GM12878 (cell line): Measurements from ENCODE around the gene RUNX3. TPM values are rescaled to one million over a fixed set of nuclear protein-coding genes. Genes with fewer than 3 reads are reported as not detected.

Experiments
- CEBPZ ChIP-seq: fragments of 150-350 bp; IDR thresholded peaks from 2 replicates; pipeline ENCODE4 v1.6.1; 2016; ENCODE audit warnings: low read depth, low read length
- CTCF ChIP-seq, 3 experiments: IDR thresholded peaks in 2 of 3; conservative IDR thresholded peaks in 1 of 3; 2 replicates each; pipeline ENCODE4 v1.5.1; 2011; ENCODE audit warnings: low read depth in 3 of 3, low read length in 3 of 3, mild to moderate bottlenecking in 3 of 3, control low read depth in 2 of 3, moderate library complexity in 2 of 3, inconsistent platforms in 1 of 3, mixed read lengths in 1 of 3; ENCODE audit not compliant: control insufficient read depth in 2 of 3, insufficient read depth in 1 of 3; ENCODE audit errors: extremely low read depth in 1 of 3
- EED ChIP-seq: sonication (generic); IDR thresholded peaks from 2 replicates; pipeline ENCODE4 v1.6.1; 2016; ENCODE audit warnings: antibody characterized with exemption, low read depth
- FOS ChIP-seq: IDR thresholded peaks from 3 replicates; pipeline ENCODE4 v1.6.1; 2011; ENCODE audit warnings: borderline replicate concordance; ENCODE audit not compliant: insufficient read length; ENCODE audit errors: extremely low read depth
- HCFC1 ChIP-seq: fragments of 150-350 bp; IDR thresholded peaks from 2 replicates; pipeline ENCODE4 v1.6.1; 2014; ENCODE audit warnings: low read length
- IKZF1 ChIP-seq: fragments of 450-650 bp; conservative IDR thresholded peaks from 2 replicates; pipeline ENCODE4 v1.6.1; 2017; ENCODE audit warnings: antibody characterized with exemption, mild to moderate bottlenecking
- JUNB ChIP-seq: IDR thresholded peaks from 2 replicates; pipeline ENCODE4 v1.6.1; 2016; ENCODE audit warnings: antibody characterized with exemption, mild to moderate bottlenecking
- MAX ChIP-seq: IDR thresholded peaks from 2 replicates; pipeline ENCODE4 v1.6.1; 2012; ENCODE audit warnings: low read depth, low read length, improper control_type of control experiment
- MTA2 ChIP-seq: fragments of 450-650 bp; IDR thresholded peaks from 2 replicates; pipeline ENCODE4 v1.6.1; 2016; ENCODE audit warnings: low read depth, mild to moderate bottlenecking, moderate library complexity
- MYC ChIP-seq: IDR thresholded peaks from 2 replicates; pipeline ENCODE4 v1.6.1; 2011; ENCODE audit warnings: mild to moderate bottlenecking, low read length, moderate library complexity, inconsistent platforms; ENCODE audit not compliant: insufficient read depth, insufficient replicate concordance, insufficient read length, severe bottlenecking
- POLR2AphosphoS2 ChIP-seq: IDR thresholded peaks from 2 replicates; pipeline ENCODE4 v1.6.1; 2011; ENCODE audit warnings: low read depth, mild to moderate bottlenecking, low read length, improper control_type of control experiment, moderate library complexity
- POLR2AphosphoS5 ChIP-seq: IDR thresholded peaks from 2 replicates; pipeline ENCODE4 v1.6.1; 2011; ENCODE audit warnings: mild to moderate bottlenecking, low read length, inconsistent platforms
- SMAD5 ChIP-seq: IDR thresholded peaks from 2 replicates; pipeline ENCODE4 v1.6.1; 2016; ENCODE audit warnings: antibody characterized with exemption, low read depth
- ZNF274 ChIP-seq: IDR thresholded peaks from one replicate; pipeline ENCODE4 v1.8.0; 2011; ENCODE audit not compliant: insufficient read length, insufficient read depth
- polyA plus RNA-seq, 11 experiments: library from polyadenylated mRNA; depleted of rRNA in 4 of 11; unstranded in 6 of 11; stranded (reverse) in 5 of 11; fragments of >200 nt; fragmentation: Nextera tagmentation in 4 of 11; fragmentation: Illumina TruSeq in 1 of 11; extraction: Ambion mirVana in 4 of 11; extraction: Trizol in 1 of 11; gene quantifications; 1 replicate in 1 of 11; 2 replicates in 10 of 11; pipeline versions ENCODE4 v1.2.1 to v1.2.3, GENCODE V29; 2011 to 2016; ENCODE audit warnings: inconsistent platforms in 2 of 11, missing spikeins in 2 of 11, low read depth in 1 of 11
- total RNA-seq, 4 experiments: library from RNA; depleted of rRNA in 3 of 4; stranded (reverse); fragments of >200 nt in 3 of 4; fragmentation: Illumina TruSeq in 1 of 4; extraction: Trizol in 1 of 4; gene quantifications; 2 replicates each; pipeline versions ENCODE4 v1.2.1 to v1.2.3, GENCODE V29; 2013 to 2021
- TF ChIP-seq, protein P1 (sequence below): fragments of 450-650 bp; IDR thresholded peaks from 2 replicates; pipeline ENCODE4 v1.6.1; 2017; ENCODE audit warnings: mild to moderate bottlenecking, moderate library complexity
- TF ChIP-seq, protein P2 (sequence below): IDR thresholded peaks from 2 replicates; pipeline ENCODE4 v1.6.1; 2012; ENCODE audit warnings: mild to moderate bottlenecking, low read depth, low read length

The RUNX3 gene
- total and polyA plus RNA-seq, 10 of the 15 experiments (the other 5 are each of a cell fraction or from before 2014, with no cell fraction given), result 19.0 to 151 (median 31.4) TPM

DNA sequence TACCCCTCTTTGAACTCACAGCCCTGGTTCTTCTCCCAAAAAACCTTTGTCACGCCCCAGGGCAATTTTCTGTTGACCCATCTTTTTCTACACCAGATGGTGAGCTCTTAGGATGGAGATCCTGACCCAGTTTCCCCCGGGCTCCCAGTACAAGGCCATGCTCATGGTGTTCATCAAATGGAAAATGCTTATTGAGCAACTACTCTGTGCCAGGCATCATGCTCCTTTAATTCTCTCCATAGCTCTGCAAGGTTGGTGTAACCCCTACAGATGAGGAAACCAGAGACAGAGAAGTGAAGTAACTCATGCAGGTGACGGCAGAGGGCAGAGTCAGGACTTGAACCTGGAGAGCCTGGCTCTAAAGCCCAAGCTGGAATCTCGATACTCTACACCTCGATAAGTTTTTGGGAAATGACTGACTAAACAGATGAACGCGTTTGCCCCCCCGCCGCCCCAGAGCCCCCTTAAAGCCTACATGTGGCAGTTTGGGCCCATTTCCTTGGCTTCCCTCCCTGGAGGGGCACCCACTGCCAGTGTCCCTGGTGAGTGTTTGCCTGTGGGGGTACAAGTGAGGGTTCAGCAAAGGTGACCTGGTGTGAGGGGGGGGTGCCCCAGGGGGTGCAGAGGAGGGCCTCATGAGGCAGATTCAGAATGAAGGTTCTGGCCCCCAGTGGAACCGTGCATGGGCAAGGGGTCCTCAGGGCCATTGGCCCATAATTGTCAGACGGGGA, 30.2 kb upstream of the RUNX3 start (continued):
- no peak for TF ChIP-seq FOS
- TF ChIP-seq POLR2AphosphoS2, result no peak
- TF ChIP-seq, protein P1, sequence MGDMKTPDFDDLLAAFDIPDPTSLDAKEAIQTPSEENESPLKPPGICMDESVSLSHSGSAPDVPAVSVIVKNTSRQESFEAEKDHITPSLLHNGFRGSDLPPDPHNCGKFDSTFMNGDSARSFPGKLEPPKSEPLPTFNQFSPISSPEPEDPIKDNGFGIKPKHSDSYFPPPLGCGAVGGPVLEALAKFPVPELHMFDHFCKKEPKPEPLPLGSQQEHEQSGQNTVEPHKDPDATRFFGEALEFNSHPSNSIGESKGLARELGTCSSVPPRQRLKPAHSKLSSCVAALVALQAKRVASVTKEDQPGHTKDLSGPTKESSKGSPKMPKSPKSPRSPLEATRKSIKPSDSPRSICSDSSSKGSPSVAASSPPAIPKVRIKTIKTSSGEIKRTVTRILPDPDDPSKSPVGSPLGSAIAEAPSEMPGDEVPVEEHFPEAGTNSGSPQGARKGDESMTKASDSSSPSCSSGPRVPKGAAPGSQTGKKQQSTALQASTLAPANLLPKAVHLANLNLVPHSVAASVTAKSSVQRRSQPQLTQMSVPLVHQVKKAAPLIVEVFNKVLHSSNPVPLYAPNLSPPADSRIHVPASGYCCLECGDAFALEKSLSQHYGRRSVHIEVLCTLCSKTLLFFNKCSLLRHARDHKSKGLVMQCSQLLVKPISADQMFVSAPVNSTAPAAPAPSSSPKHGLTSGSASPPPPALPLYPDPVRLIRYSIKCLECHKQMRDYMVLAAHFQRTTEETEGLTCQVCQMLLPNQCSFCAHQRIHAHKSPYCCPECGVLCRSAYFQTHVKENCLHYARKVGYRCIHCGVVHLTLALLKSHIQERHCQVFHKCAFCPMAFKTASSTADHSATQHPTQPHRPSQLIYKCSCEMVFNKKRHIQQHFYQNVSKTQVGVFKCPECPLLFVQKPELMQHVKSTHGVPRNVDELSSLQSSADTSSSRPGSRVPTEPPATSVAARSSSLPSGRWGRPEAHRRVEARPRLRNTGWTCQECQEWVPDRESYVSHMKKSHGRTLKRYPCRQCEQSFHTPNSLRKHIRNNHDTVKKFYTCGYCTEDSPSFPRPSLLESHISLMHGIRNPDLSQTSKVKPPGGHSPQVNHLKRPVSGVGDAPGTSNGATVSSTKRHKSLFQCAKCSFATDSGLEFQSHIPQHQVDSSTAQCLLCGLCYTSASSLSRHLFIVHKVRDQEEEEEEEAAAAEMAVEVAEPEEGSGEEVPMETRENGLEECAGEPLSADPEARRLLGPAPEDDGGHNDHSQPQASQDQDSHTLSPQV, result no peak
- TF ChIP-seq, protein P2, sequence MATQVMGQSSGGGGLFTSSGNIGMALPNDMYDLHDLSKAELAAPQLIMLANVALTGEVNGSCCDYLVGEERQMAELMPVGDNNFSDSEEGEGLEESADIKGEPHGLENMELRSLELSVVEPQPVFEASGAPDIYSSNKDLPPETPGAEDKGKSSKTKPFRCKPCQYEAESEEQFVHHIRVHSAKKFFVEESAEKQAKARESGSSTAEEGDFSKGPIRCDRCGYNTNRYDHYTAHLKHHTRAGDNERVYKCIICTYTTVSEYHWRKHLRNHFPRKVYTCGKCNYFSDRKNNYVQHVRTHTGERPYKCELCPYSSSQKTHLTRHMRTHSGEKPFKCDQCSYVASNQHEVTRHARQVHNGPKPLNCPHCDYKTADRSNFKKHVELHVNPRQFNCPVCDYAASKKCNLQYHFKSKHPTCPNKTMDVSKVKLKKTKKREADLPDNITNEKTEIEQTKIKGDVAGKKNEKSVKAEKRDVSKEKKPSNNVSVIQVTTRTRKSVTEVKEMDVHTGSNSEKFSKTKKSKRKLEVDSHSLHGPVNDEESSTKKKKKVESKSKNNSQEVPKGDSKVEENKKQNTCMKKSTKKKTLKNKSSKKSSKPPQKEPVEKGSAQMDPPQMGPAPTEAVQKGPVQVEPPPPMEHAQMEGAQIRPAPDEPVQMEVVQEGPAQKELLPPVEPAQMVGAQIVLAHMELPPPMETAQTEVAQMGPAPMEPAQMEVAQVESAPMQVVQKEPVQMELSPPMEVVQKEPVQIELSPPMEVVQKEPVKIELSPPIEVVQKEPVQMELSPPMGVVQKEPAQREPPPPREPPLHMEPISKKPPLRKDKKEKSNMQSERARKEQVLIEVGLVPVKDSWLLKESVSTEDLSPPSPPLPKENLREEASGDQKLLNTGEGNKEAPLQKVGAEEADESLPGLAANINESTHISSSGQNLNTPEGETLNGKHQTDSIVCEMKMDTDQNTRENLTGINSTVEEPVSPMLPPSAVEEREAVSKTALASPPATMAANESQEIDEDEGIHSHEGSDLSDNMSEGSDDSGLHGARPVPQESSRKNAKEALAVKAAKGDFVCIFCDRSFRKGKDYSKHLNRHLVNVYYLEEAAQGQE, result no peak
- no peak for TF ChIP-seq ZNF274
- TF ChIP-seq MTA2, result no peak
- no peak for TF ChIP-seq SMAD5
- TF ChIP-seq CEBPZ, result no peak
- TF ChIP-seq JUNB, result no peak
- TF ChIP-seq EED, result no peak
- peak; percentile 10; the same call in 1 of the 2 replicates for TF ChIP-seq POLR2AphosphoS5
- TF ChIP-seq MYC, result no peak
- TF ChIP-seq CTCF (IDR thresholded peaks at IDR 0.05 in 2 of 3, conservative IDR thresholded peaks at IDR 0.05 in 1 of 3; ENCODE audit: control insufficient read depth in 2 of 3, extremely low read depth in 1 of 3, insufficient read depth in 1 of 3, low read depth in 3 of 3, low read length in 3 of 3), result peak; percentile 16 to 58 (median 41); a peak in 4 of 6 replicates
- TF ChIP-seq IKZF1, result peak; percentile 57; the same call in 1 of the 2 replicates
- no peak for TF ChIP-seq HCFC1
- no peak for TF ChIP-seq MAX
